ENCODE measurements around the gene CCDC73. TPM values are rescaled to one million over a fixed set of nuclear protein-coding genes. Genes with fewer than 3 reads are reported as not detected.

CCDC73 gene
- total RNA-seq (not detected), polyA plus RNA-seq (not detected)
- long read RNA-seq, donor 1, partial matches to known transcripts, result 0 of 1 reads
- long read RNA-seq, donor 1, other reads (novel, unspliced or antisense), result 1 of 1 reads
- long read RNA-seq, donor 2, result 0 reads
- long read RNA-seq, donor 3, result 0 reads
- long read RNA-seq, donor 4, result 0 reads

DNA sequence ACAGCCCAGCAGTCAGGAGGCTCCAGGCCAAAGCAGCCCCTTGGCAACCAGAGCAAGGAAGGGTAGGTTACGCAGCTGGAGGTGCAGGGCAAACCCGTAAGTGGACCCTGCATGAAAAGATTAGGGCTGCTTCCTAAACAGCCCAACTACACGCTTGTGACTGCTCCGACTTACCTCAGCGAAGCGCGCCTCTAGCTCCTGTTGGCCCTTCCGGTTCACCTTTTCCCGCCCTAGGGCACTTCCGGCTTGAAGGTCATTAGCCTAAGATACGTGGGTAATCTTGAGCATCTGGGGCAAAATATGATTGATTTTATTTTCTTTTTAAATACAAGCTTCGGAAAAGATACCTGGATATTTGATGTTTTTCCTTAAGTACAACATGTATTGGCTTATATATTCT lies at the start of gene CCDC73:
TSS of gene CCDC73 (minus strand) at position 224 of the 400 bp plus-strand sequence. CDS start 34,419 bp downstream, outside the sequence.
- Histone ChIP-seq H3K27ac (ENCODE audit: low read length) (no peak within 1 kb of the TSS), H3K4me3 (ENCODE audit: low read length) (no peak within 1 kb of the TSS), H3K9me3 (ENCODE audit: control insufficient read depth, low read length) (no peaks in the 10 kb centered on the region), H3K4me1 (ENCODE audit: control insufficient read depth, insufficient read depth, low read length) (no peaks in the 10 kb centered on the region), H3K27me3 (ENCODE audit: control insufficient read depth, insufficient read depth) (no peaks in the 10 kb centered on the region)
- WGBS, result 92% methylated on average over 12 of the region's 12 CpGs
- DNase-seq (no peak), ATAC-seq (no peak)
- intact Hi-C loops (cut with DNase I), result loop anchor here (5.0 to 10.0 kb wide), 3 partner anchors 470 to 477 kb away; no protein-coding TSS in a partner anchor

GRCh38 chr11:32843544-32843943 lies 49.1 kb upstream of the CCDC73 start:
- no peak overlapping the region for H3K27ac ChIP-seq (ENCODE audit: low read length)
- intact Hi-C loops (cut with DNase I), result no loop called here
- DNase-seq, result no peak
- H3K4me3 ChIP-seq (ENCODE audit: low read length), result no peak overlapping the region
- 61% methylated on average over 3 of the region's 3 CpGs for WGBS
- ATAC-seq, result no peak
- H3K4me1 ChIP-seq (ENCODE audit: control insufficient read depth, insufficient read depth, low read length), result no peaks in the 10 kb centered on the region
- no peaks in the 10 kb centered on the region for H3K27me3 ChIP-seq (ENCODE audit: control insufficient read depth, insufficient read depth)
- no peaks in the 10 kb centered on the region for H3K9me3 ChIP-seq (ENCODE audit: control insufficient read depth, low read length)

- intact Hi-C loops (cut with DNase I), result no loop called here
- H3K27ac ChIP-seq (ENCODE audit: low read length), result no peak overlapping the region
- H3K27me3 ChIP-seq (ENCODE audit: control insufficient read depth, insufficient read depth), result no peaks in the 10 kb centered on the region
- DNase-seq (no peak), ATAC-seq (no peak)
- H3K4me1 ChIP-seq (ENCODE audit: control insufficient read depth, insufficient read depth, low read length), result no peaks in the 10 kb centered on the region
- WGBS, result 83% methylated on average over 2 of the region's 2 CpGs
- H3K9me3 ChIP-seq (ENCODE audit: control insufficient read depth, low read length), result no peaks in the 10 kb centered on the region
- no peak overlapping the region for H3K4me3 ChIP-seq (ENCODE audit: low read length)
These were observed 46.1 kb upstream of the CCDC73 start for GRCh38 chr11:32840587-32840986.

GRCh38 chr11:32839308-32839707 lies 44.8 kb upstream of the CCDC73 start:
- intact Hi-C loops (cut with DNase I), result no loop called here
- ATAC-seq, result no peak
- WGBS, result 92% methylated on average over 2 of the region's 2 CpGs

GRCh38 chr11:32838505-32839274 lies 44.2 kb upstream of the CCDC73 start:
- Histone ChIP-seq H3K4me1 (ENCODE audit: control insufficient read depth, insufficient read depth, low read length) (no peaks in the 10 kb centered on the region), H3K4me3 (ENCODE audit: low read length) (no peak overlapping the region), H3K9me3 (ENCODE audit: control insufficient read depth, low read length) (no peaks in the 10 kb centered on the region), H3K27me3 (ENCODE audit: control insufficient read depth, insufficient read depth) (no peaks in the 10 kb centered on the region), H3K27ac (ENCODE audit: low read length) (no peak overlapping the region)
- ATAC-seq, result no peak
- 87% methylated on average over 2 of the region's 2 CpGs for WGBS
- DNase-seq, result no peak
- intact Hi-C loops (cut with DNase I), result no loop called here

More at GRCh38 chr11:32839308-32839707, 44.8 kb upstream of the CCDC73 start:
- no peaks in the 10 kb centered on the region for H3K4me1 ChIP-seq (ENCODE audit: control insufficient read depth, insufficient read depth, low read length)
- H3K9me3 ChIP-seq (ENCODE audit: control insufficient read depth, low read length), result no peaks in the 10 kb centered on the region
- H3K4me3 ChIP-seq (ENCODE audit: low read length), result no peak overlapping the region
- no peak for DNase-seq
- no peak overlapping the region for H3K27ac ChIP-seq (ENCODE audit: low read length)
- no peaks in the 10 kb centered on the region for H3K27me3 ChIP-seq (ENCODE audit: control insufficient read depth, insufficient read depth)

GRCh38 chr11:32836946-32837345 lies 42.5 kb upstream of the CCDC73 start:
- ATAC-seq, result no peak
- intact Hi-C loops (cut with DNase I), result no loop called here
- no peak for DNase-seq
- 93% methylated on average over 2 of the region's 2 CpGs for WGBS
- no peaks in the 10 kb centered on the region for H3K27me3 ChIP-seq (ENCODE audit: control insufficient read depth, insufficient read depth)
- no peaks in the 10 kb centered on the region for H3K4me1 ChIP-seq (ENCODE audit: control insufficient read depth, insufficient read depth, low read length)
- no peak overlapping the region for H3K4me3 ChIP-seq (ENCODE audit: low read length)
- H3K27ac ChIP-seq (ENCODE audit: low read length), result no peak overlapping the region
- no peaks in the 10 kb centered on the region for H3K9me3 ChIP-seq (ENCODE audit: control insufficient read depth, low read length)

GRCh38 chr11:32833921-32834320 lies 39.5 kb upstream of the CCDC73 start:
- ATAC-seq (no peak), DNase-seq (no peak)
- 85% methylated on average over 1 of the region's 1 CpG for WGBS
- Histone ChIP-seq H3K4me1 (ENCODE audit: control insufficient read depth, insufficient read depth, low read length) (peaks cover 4% of the 10 kb centered on the region), H3K9me3 (ENCODE audit: control insufficient read depth, low read length) (no peaks in the 10 kb centered on the region), H3K4me3 (ENCODE audit: low read length) (no peak overlapping the region), H3K27ac (ENCODE audit: low read length) (no peak overlapping the region), H3K27me3 (ENCODE audit: control insufficient read depth, insufficient read depth) (no peaks in the 10 kb centered on the region)
- intact Hi-C loops (cut with DNase I), result no loop called here

DNA sequence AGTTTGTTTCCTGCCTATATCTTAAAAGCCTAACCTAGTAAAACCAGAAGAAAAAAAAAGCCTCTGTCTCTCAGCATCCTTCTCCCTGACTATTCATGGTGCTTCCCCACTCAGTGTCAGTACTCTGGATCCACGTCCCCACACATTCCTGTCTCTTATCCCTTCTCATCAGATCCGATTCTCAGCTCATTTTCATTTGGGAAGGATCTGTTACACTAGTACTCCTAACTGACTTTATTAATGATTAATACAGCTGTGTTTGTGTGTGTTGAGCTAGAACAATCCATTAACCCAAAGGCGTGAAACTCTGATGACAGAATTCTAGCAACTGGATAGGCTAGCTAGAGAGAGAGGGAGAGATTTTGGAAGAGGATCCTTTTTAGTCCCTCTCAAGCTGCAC lies 36.8 kb upstream of the CCDC73 start:
- DNase-seq, result no peak
- Histone ChIP-seq H3K27me3 (ENCODE audit: control insufficient read depth, insufficient read depth) (no peaks in the 10 kb centered on the region), H3K9me3 (ENCODE audit: control insufficient read depth, low read length) (no peaks in the 10 kb centered on the region), H3K27ac (ENCODE audit: low read length) (no peak overlapping the region), H3K4me1 (ENCODE audit: control insufficient read depth, insufficient read depth, low read length) (peaks cover 4% of the 10 kb centered on the region), H3K4me3 (ENCODE audit: low read length) (no peak overlapping the region)
- intact Hi-C loops (cut with DNase I), result no loop called here
- no peak for ATAC-seq
- 66% methylated on average over 3 of the region's 3 CpGs for WGBS

GRCh38 chr11:32830796-32831195 lies 36.3 kb upstream of the CCDC73 start:
- H3K27ac ChIP-seq (ENCODE audit: low read length), result no peak overlapping the region
- no peaks in the 10 kb centered on the region for H3K9me3 ChIP-seq (ENCODE audit: control insufficient read depth, low read length)
- peaks cover 4% of the 10 kb centered on the region for H3K4me1 ChIP-seq (ENCODE audit: control insufficient read depth, insufficient read depth, low read length)
- no peak for DNase-seq
- no peak for ATAC-seq
- no peak overlapping the region for H3K4me3 ChIP-seq (ENCODE audit: low read length)
- H3K27me3 ChIP-seq (ENCODE audit: control insufficient read depth, insufficient read depth), result no peaks in the 10 kb centered on the region
- intact Hi-C loops (cut with DNase I), result no loop called here
- 60% methylated on average over 9 of the region's 9 CpGs for WGBS

- WGBS, result 30% methylated on average over 6 of the region's 6 CpGs
- no peaks in the 10 kb centered on the region for H3K27me3 ChIP-seq (ENCODE audit: control insufficient read depth, insufficient read depth)
- peak overlapping the region; percentile 60 for H3K4me3 ChIP-seq (ENCODE audit: low read length)
- no peaks in the 10 kb centered on the region for H3K9me3 ChIP-seq (ENCODE audit: control insufficient read depth, low read length)
- no peak for DNase-seq
- peak; percentile 37 to 63 for ATAC-seq
- no peak overlapping the region for H3K27ac ChIP-seq (ENCODE audit: low read length)
- intact Hi-C loops (cut with DNase I), result no loop called here
- H3K4me1 ChIP-seq (ENCODE audit: control insufficient read depth, insufficient read depth, low read length), result peaks cover 4% of the 10 kb centered on the region
These were observed 35.9 kb upstream of the CCDC73 start for GRCh38 chr11:32830413-32830738.

DNA sequence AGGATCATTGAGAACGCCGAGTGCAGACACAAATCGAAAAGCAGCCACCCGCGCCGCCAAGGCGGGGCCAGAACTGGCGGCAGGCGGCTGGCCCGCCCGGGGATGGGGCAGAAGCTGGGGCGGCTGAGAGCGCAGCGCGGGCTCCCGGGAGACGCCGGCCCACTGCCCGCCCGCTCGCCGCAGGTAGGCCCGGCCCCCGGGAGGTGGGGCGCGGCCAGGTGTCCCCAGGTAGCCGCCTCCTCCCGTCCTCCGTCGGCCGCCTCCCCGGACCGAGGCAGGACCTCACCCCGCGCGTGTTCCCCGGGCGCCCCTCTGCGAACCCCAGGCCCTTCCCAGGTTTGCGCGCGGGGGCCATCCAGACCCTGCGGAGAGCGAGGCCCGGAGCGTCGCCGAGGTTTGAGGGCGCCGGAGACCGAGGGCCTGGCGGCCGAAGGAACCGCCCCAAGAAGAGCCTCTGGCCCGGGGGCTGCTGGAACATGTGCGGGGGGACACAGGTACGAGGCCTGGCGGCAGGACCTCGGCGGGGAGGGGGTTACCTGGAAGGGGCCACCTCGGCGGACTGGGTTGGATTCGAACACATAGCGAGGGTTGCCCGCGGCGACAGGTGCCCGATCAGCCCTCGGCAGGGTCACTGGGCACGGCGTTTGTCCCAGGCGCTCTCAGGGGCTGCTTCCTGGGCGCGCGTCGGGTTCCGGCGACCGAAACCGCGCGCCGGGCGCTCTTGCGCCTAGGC lies 35.4 kb upstream of the CCDC73 start, which contains the start of gene PRRG4:
TSS of gene PRRG4 (plus strand) at position 248 of the 733 bp plus-strand sequence. CDS start 603 bp downstream, outside the sequence.
- intact Hi-C loops (cut with DNase I), result no loop called here
- DNase-seq, result peak; percentile 66 to 89 (median 86)
- no peaks in the 10 kb centered on the region for H3K9me3 ChIP-seq (ENCODE audit: control insufficient read depth, low read length)
- ATAC-seq, result peak; percentile 89 to 94
- no peak within 1 kb of the TSS for H3K27ac ChIP-seq (ENCODE audit: low read length)
- no peaks in the 10 kb centered on the region for H3K27me3 ChIP-seq (ENCODE audit: control insufficient read depth, insufficient read depth)
- H3K4me1 ChIP-seq (ENCODE audit: control insufficient read depth, insufficient read depth, low read length), result peaks cover 4% of the 10 kb centered on the region
- peak within 1 kb of the TSS; percentile 60 for H3K4me3 ChIP-seq (ENCODE audit: low read length)
- WGBS, result 2% methylated on average over 85 of the region's 85 CpGs
